C4-2B (cell line): Measurements from ENCODE around the gene PPP2R3B.

Source experiments
- H3K27ac ChIP-seq: fragments of 450-650 bp; 2 replicates; pipeline ENCODE4 v1.5.1; 2017
- CTCF ChIP-seq: fragments of 450-650 bp; conservative IDR thresholded peaks from 2 replicates; pipeline ENCODE4 v1.5.1; 2017; ENCODE audit warnings: mild to moderate bottlenecking
- ZFX ChIP-seq: fragments of 450-650 bp; IDR thresholded peaks from 2 replicates; pipeline ENCODE4 v1.6.1; 2017

The PPP2R3B gene

GRCh38 chrX:334971-335757, 51.5 kb downstream of the PPP2R3B start:
- TF ChIP-seq CTCF = no peak
- TF ChIP-seq ZFX = no peak
- H3K27ac ChIP-seq = no peak overlapping the region

- TF ChIP-seq CTCF = no peak
- TF ChIP-seq ZFX = no peak
- H3K27ac ChIP-seq = no peak overlapping the region
Observed at GRCh38 chrX:334331-334891, 52.3 kb downstream of the PPP2R3B start.

GRCh38 chrX:333611-334311, 52.9 kb downstream of the PPP2R3B start:
- TF ChIP-seq CTCF (no peak), ZFX (no peak)
- no peak overlapping the region for H3K27ac ChIP-seq

- TF ChIP-seq ZFX (no peak), CTCF (no peak)
- H3K27ac ChIP-seq = no peak overlapping the region
Observed at GRCh38 chrX:332916-333610, 53.6 kb downstream of the PPP2R3B start.

GRCh38 chrX:332496-332860, 54.2 kb downstream of the PPP2R3B start:
- H3K27ac ChIP-seq = no peak overlapping the region
- TF ChIP-seq ZFX (no peak), CTCF (no peak)

- no peak for TF ChIP-seq CTCF
- TF ChIP-seq ZFX = no peak
- no peak overlapping the region for H3K27ac ChIP-seq
Observed at GRCh38 chrX:331825-332495, 54.7 kb downstream of the PPP2R3B start.
